IPS-NIHi7 (cell line): Measurements from ENCODE around the gene PDHB.

Experiments used
- DNase-seq: peaks from one replicate; pipeline ENCODE4 v3.0.0; 2012; ENCODE audit warnings: mixed read lengths; ENCODE audit errors: extremely low spot score

PDHB gene

DNA sequence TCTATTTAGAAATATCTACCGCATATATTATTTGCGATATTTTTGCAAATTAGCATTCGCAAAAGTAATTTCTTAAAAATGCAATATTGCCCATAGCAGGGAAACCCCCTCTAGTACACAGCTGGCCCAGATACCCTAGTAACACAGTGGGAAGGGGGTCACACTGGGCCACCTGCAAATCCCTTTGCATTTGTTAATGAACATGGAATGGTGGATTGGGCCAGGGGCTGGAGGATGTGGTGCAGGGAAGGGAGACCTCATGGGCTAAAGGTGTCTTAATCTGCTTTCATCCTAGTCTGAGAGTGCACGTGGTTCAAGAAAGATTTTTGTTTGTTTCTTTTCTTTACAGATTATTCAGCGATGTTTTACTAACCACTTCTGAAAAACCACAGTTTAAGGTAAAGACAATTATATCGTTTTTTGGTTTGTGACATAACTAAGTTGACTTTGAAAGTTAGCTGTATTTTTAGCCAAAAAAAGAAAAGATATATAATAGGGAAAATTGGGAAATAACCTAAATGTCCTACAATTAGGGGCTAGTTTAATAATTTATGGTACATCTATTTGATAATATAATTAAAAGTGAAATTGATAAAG, 30.0 kb downstream of the PDHB start:
- peak; percentile 50 for DNase-seq

DNA sequence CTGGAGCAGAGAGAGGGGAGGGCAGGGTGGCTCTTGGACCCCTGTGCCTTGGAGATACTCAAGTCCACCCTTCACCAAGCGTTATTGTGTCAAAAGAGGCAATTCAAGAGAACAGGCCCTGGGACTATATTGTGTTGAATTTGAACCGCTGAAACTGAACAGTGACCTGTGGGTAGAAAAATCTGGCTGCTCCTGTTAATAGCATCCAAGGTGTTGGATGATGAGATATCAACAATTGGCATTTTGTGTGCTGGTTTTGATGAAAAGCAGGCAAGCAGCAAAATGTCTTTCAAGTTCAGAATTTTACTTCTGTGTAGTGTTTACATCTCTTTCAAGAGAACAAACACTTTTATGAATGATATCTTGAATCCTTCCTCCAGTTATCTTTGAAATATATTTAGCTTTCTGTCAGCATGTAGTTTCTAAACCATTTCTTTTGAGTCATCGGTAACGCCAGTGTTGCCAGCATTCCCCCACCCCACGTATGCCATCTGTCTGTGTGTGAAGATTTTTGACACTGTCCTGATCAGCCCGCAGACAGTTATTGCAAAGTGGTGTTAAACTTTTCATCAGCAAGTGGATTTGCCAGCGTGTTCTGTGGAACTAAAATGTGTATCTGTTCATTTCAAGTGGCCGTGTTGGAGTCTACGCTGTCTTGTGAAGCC, 34.8 kb downstream of the PDHB start:
- no peak for DNase-seq

DNA sequence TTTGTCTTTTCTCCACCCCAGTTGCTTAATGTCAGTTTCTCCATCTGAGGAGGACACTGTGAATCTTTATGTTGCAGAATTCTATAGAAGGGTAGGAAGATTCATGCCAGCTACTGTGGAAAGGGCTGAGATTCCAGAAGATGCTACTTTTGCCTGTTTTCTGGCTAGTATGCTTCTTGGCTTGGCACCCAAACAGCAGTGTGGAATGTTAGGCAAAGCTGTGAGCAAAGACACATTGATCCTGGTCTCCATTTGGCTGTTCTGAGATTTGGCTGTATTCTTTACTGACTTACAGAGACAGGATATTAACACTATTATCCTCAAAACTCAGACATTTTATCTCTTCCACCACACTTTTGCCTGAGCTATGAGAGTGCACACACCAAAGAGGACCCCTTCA, 39.3 kb downstream of the PDHB start:
- no peak for DNase-seq

DNA sequence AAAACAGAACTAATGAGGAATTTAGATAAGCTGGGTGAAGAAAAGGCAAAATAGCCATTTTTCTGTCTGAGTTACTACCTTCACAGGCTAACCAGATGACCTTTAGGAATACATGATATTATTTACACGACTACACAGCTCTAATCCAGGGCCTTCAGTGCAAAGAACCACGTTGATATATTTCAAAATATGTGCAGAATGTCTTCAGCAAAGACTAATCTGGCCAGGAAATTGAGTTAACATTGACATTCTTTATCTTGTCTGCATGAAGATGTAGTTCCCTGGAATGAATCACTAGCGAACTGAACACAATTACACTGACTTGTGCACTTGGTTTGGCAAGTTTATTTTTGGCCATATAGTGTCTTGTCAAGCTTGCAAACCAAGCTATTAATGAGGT, 41.5 kb downstream of the PDHB start:
- DNase-seq: no peak

DNA sequence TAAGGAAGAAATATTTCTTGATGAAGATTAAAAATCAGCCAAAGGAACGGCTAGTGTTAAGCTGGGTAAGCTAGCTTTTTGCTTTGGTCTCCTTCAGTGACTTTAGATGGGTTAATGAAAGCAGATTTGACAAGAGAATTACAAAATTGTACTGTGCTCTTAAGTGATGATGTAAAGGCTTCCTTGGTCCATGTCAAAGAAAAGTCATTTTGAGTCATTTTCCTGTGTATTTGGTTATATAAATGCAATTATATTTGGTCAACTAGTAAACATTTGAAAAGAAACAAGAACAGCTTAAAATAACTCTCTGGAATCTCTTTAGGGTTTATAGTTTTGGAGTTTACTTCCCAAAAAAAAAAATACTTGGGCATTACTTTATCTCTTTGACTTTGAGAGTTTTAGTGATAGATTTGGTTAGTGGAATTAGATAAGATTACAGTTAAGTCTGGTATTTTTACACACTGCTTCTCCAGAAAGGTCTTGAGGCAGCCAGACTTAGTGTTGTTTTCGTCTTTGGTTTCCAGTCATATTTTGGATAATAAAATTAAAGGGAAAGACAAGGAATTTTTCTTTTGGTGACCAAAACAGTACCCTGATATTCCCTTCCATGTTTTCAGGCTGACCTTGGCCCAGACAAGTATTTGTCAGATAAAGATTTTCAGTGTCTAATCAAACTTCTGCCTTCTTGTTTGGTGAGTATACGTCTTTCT, 42.3 kb downstream of the PDHB start:
- no peak for DNase-seq

DNA sequence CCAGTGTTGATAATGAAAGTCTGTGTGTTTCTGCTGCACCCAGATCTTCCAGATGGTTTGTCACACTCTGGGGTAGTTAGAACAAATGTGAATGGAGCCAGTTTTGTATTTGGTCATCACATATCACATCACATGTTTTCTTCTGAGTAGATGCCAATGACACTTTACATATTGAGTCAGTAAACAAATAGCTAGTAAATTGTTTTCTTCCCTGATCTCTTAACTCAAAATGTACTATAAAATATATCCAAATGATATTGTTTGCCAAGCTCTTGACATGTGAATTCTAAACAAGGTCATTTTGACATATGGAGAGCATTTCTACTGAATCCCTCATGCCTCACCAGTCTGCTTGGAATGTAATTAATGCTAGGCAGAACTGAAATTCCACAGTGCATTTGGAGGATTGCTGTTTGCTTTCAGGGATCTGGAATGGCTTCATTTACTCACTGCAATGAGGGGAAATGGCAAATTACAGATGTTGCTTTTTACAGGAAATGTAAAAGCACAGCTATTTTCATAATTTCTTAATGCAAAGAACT, 45.0 kb downstream of the PDHB start:
- no peak for DNase-seq

DNA sequence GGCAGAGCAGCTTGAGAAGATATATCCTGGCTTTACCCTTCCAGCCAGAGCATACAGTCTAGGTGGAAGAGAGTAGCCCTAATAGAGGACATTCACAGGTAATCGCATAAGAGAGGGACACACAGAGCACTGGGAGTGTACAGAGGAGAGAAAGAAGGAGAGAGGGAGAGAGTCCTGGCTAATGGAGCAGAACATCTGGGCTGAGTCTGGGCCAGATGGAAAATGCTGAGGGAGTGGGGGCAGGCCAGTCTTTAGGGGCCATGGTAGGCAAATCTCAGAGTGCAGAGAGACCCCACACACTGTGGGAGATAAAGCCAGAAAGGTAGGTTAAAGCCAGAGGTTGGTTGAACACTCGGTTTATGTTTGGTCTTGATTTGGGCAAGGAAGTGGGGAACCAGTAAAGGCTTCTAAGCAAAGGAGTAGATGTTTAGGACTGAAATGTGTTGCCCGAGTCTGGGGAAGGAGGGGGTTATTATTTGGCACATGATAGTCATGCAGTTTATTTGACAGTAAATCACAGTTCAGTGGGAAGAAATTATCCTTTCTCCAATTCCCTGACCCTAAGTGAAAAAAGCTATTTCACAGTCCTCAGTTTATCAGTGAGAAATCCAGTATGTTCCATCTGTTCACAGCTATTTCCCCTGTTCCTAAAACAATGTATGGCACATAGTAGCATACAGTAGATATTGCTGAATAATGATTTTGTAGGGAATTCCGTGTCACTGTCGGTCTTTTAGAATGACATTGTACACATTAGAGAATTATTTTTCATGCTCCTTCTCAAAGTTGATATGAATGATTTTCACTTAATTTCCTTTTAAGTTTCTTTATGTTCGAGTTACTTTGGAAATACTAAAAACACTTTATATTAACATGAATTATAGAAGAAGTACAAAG, 45.7 kb downstream of the PDHB start:
- no peak for DNase-seq

DNA sequence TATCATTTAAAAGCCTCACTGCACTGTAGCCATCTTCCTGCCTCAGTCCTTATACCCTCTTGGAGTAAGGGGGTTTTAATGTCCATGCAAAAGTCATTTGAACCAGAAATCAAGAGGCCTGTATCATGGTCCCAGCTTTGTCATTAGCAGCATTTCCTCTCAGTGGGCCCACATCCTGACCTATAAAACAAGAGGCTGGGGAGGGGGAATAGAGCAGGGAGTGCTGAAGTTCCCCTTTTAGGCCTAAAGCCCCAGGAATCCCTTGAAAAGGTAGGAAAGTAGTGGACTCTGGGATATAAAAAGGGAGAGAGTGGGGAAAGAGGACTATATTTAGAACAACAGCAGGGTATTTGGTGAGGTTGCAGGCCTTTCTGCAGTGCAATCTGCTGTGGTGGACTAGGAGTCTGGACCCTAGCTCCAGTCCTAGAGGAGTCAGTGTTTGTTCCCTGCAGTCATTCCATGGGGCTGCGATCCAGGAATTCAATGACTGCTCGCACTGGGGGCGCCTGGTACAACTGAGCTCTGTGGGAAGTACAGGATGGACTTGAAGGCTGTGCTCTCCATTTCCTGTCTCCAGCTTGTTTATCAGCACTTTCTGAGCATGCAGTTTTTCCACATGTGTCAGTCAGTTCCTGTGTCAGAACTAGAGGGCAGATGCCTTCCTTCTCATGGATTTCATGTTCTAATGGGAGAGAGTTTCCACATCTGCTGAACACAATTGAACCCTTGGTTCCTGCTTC, 46.8 kb downstream of the PDHB start:
- DNase-seq: peak; percentile 50

DNA sequence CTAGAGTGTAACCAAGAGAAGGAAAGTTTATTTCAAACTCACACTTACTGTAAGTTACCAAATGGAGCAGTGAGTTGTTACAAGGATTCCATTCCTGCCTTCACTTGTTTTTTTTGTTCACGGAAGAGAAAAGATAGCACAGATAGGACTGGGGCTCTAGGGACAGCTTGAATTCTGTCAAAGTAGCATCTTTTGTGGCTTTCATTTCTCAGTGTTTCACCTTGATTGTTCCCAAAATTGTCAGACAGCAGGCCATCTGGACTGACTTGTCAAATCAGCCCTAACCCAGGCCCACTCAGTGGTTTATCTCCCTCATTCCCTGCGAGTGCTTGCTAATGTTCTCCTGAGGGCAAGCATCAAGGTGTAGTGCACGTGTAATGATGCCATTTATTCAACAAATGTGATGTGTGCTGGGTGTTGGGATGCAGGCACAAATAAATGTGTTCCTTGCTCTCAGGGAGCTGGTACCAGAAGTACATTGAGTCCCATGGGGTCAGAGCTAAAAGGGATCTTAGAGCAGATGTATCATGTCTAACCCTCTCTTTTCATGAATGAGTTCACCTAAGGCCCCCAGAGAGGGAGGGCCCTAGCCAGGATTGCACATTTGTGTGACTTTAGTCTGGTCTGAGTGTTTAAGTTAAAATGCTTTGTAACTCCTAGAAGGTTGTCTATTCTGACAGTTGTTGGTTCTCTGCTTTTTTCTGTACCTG, 49.1 kb downstream of the PDHB start:
- no peak for DNase-seq

DNA sequence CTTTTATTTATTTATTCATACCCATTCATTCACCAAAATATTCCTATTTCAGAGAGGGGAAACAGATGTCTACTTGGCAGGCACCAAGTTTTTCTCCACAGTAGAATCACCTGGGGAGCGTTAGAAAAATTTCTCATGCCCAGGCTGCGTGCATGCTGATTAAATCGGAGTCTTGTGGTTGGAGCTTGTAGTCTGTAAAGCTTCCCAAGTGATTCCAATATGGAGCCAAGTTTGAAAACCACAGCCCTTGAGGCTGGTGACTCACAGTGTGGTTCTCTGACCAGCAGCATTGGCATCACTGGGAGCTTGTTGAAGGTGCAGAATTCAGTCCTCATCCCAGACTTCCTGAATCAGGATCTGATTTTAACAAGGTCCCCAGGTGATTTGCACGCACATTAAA, 49.7 kb downstream of the PDHB start:
- DNase-seq: no peak

DNA sequence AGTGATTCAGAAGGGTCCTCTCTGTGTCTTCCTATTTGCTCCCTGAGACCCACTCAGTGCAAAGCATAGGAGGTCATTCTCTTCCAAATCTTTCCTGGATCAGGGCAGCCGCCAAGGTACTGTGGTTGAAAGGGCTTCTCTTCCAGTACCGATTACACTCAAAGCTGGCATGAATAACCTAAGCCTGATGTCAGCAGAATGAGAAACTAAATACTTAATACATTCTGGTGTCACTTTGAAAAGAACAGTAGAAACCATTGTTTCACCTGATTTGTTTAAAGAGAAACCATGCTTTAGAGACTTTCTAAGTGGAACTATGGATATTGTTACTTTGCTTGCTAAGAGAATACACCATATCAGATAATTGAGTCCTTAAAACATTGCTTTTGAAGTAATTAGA, 50.2 kb downstream of the PDHB start:
- no peak for DNase-seq

DNA sequence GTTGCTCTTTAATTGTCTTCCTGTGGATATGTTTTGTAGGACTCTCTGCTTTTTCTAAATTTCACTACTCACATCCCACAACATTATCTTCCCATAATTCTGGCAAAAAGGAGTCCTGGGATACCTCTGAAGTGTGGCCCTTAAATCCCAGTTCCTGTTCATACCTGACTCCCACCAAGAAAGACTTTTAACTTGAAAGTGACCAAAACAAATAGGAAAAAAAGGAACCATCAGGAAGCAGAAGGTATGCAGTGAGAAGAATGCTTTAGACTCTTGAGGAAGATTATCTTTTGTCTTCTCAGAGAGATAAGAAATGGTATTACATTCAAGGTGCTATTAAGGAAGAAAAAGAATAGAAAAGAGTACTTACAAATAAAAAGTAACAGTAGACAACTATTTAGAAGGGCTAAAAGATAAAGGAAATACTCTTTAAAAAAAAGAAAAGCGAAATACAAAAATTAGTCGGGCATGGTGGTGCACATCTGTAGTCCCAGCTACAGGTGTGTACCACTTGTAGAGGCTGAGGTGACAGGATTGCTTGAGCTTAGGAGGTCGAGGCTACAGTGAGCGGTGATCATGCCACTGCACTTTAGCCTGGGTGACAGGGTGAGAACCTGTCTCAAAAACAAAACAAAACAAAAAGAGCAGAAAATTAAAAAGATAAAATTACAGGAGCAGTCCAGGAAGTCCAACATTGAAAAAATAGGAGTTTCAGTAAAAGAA, 54.1 kb downstream of the PDHB start:
- DNase-seq: no peak

DNA sequence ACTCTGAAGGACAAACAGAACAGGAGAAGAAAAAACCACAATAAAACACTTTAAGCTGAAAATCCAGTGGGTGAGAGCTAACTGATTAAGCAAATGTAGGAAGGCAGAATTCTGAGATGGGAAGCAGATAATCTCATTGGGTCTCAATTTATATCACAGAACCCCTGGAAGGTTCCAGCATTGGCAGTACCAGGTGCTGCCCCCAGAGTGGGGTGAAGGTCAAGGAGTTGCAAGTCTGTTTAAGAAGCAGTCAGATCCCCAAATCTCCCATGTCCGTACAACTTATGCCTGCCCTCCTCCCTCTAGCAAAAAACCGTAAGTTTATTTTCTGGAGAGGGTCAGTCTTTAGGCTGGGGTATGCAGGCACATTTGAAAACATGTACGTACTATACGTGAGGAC, 55.9 kb downstream of the PDHB start:
- DNase-seq: no peak
